Left lung (tissue), 10 donors: Measurements from ENCODE around the gene ME2. TPM values are rescaled to one million over a fixed set of nuclear protein-coding genes. Genes with fewer than 3 reads are reported as not detected.

Experiments
- ATAC-seq: fragments of 200-7000 bp; cut with Tn5 transposase; one replicate; pipeline ENCODE4 v1.9.1; 2020; ENCODE audit warnings: moderate library complexity
- DNase-seq, 4 donors: peaks; one replicate each; pipeline ENCODE4 v3.0.0-alpha.2; 2013 to 2020
- H3K27ac ChIP-seq, 2 donors: fragments of 200-600 bp; sonication (generic) in 1 of 2; one replicate each; pipeline versions ENCODE4 v1.5.0 to v1.8.0; 2020 to 2021
- H3K27me3 ChIP-seq, 2 donors: fragments of 200-600 bp; sonication (generic) in 1 of 2; one replicate each; pipeline versions ENCODE4 v1.5.0 to v1.8.0; 2020 to 2021
- H3K36me3 ChIP-seq, 2 donors: fragments of 200-600 bp; sonication (generic) in 1 of 2; one replicate each; pipeline versions ENCODE4 v1.5.0 to v1.8.0; 2020 to 2021
- H3K4me1 ChIP-seq, 2 donors: fragments of 200-600 bp; one replicate each; pipeline ENCODE4 v1.8.0; 2021
- H3K4me3 ChIP-seq, 2 donors: fragments of 200-600 bp; sonication (generic) in 1 of 2; one replicate each; pipeline versions ENCODE4 v1.5.0 to v1.8.0; 2020 to 2021; ENCODE audit warnings: mild to moderate bottlenecking in 1 of 2
- H3K9me3 ChIP-seq, 2 donors: fragments of 200-600 bp; sonication (generic) in 1 of 2; one replicate each; pipeline versions ENCODE4 v1.5.0 to v1.8.0; 2020 to 2021
- CTCF ChIP-seq, 2 donors: fragments of 200-600 bp; sonication (generic) in 1 of 2; IDR thresholded peaks; one replicate each; pipeline versions ENCODE4 v1.5.0 to v1.8.0; 2021; ENCODE audit warnings: antibody characterized with exemption in 2 of 2
- intact Hi-C, 2 donors: fragments of 100-400 bp; cut with DNase I; formaldehyde crosslinking; loops; one replicate each; pipeline versions ENCODE4 v1.11.2 to v1.14.2; 2022
- polyA plus RNA-seq, 6 donors: library from polyadenylated mRNA; unstranded; fragments of 120-200 nt; gene quantifications; one replicate each; pipeline ENCODE4 v1.2.1, GENCODE V29; 2013; ENCODE audit not compliant: insufficient read length in 6 of 6
- total RNA-seq, 2 donors: library from RNA; stranded (reverse); fragmentation: NEBNext Ultra II Directional; extraction: Animal tissue kit (Norgen Biotek cat#: 25700); gene quantifications; one replicate each; pipeline ENCODE4 v1.2.1, GENCODE V29; 2021
- donor health status: DM: no; HTN: yes; CAD: no.
- donor health status: DM: no; HTN: no; CAD: no.

The ME2 gene
- total and polyA plus RNA-seq, 8 donors = 29.7 to 61.7 (median 32.4) TPM

- Histone ChIP-seq H3K27me3 (no peaks in the 10 kb centered on the region), H3K9me3 (no peaks in the 10 kb centered on the region), H3K4me3 (no peak overlapping the region), H3K27ac (no peak overlapping the region), H3K36me3 (no peaks in the 10 kb centered on the region), H3K4me1 (no peaks in the 10 kb centered on the region)
- no peak for TF ChIP-seq CTCF (IDR thresholded peaks at IDR 0.05)
- intact Hi-C loops = no loop called here
- ATAC-seq (peak; percentile 32), DNase-seq (no peak)
Measured at GRCh38 chr18:50869150-50869549, 9.8 kb upstream of the ME2 start.

- no peaks in the 10 kb centered on the region for H3K9me3 ChIP-seq
- DNase-seq (peak in 1 of 4 donors; percentile 59), ATAC-seq (peak; percentile 82)
- H3K27me3 ChIP-seq = no peaks in the 10 kb centered on the region
- intact Hi-C loops = no loop called here
- H3K27ac ChIP-seq = no peak overlapping the region
- no peak for TF ChIP-seq CTCF (IDR thresholded peaks at IDR 0.05)
- H3K4me1 ChIP-seq = no peaks in the 10 kb centered on the region
- no peaks in the 10 kb centered on the region for H3K36me3 ChIP-seq
- no peak overlapping the region for H3K4me3 ChIP-seq
Measured at GRCh38 chr18:50870138-50870845, 8.6 kb upstream of the ME2 start.

- Histone ChIP-seq H3K27ac (no peak overlapping the region), H3K36me3 (no peaks in the 10 kb centered on the region), H3K9me3 (no peaks in the 10 kb centered on the region), H3K4me1 (no peaks in the 10 kb centered on the region), H3K27me3 (no peaks in the 10 kb centered on the region), H3K4me3 (no peak overlapping the region)
- ATAC-seq = peak; percentile 70
- no peak for DNase-seq
- no peak for TF ChIP-seq CTCF (IDR thresholded peaks at IDR 0.05)
- intact Hi-C loops = no loop called here
Measured at GRCh38 chr18:50871846-50872245, 7.1 kb upstream of the ME2 start.

- Histone ChIP-seq H3K27me3 (no peaks in the 10 kb centered on the region), H3K4me3 (no peak overlapping the region), H3K36me3 (no peaks in the 10 kb centered on the region), H3K4me1 (peaks cover 0 to 22% of the 10 kb centered on the region in 2 donors), H3K9me3 (no peaks in the 10 kb centered on the region), H3K27ac (no peak overlapping the region)
- no peak for TF ChIP-seq CTCF (IDR thresholded peaks at IDR 0.05)
- ATAC-seq = no peak
- intact Hi-C loops = no loop called here
- no peak for DNase-seq
Measured at GRCh38 chr18:50875966-50876536, 2.9 kb upstream of the ME2 start.

- H3K4me3 ChIP-seq = peak overlapping the region; percentile 76 to 90
- ATAC-seq (no peak), DNase-seq (no peak)
- no peak for TF ChIP-seq CTCF (IDR thresholded peaks at IDR 0.05)
- H3K27me3 ChIP-seq = no peaks in the 10 kb centered on the region
- no peaks in the 10 kb centered on the region for H3K36me3 ChIP-seq
- peaks cover 0 to 23% of the 10 kb centered on the region in 2 donors for H3K4me1 ChIP-seq
- H3K27ac ChIP-seq = peak overlapping the region; percentile 97 to 99
- H3K9me3 ChIP-seq = no peaks in the 10 kb centered on the region
- intact Hi-C loops = no loop called here
Measured at GRCh38 chr18:50877545-50878265, 1.2 kb upstream of the ME2 start.
